ENCODE measurements around the gene CNPPD1. TPM values are rescaled to one million over a fixed set of nuclear protein-coding genes. Genes with fewer than 3 reads are reported as not detected.

The CNPPD1 gene
- total and polyA plus RNA-seq, 7 donors: 58.5 to 81.5 (median 71.7) TPM

GRCh38 chr2:219209236-219210195 is 32.8 kb upstream of the CNPPD1 start:
- H3K36me3 ChIP-seq (ENCODE audit: insufficient read depth in 1 of 2, low read depth in 1 of 2): peaks cover 3 to 70% of the 10 kb centered on the region in 2 donors
- H3K27me3 ChIP-seq (ENCODE audit: insufficient read depth in 3 of 3, low read length in 2 of 3): no peaks in the 10 kb centered on the region
- TF ChIP-seq, protein P1, sequence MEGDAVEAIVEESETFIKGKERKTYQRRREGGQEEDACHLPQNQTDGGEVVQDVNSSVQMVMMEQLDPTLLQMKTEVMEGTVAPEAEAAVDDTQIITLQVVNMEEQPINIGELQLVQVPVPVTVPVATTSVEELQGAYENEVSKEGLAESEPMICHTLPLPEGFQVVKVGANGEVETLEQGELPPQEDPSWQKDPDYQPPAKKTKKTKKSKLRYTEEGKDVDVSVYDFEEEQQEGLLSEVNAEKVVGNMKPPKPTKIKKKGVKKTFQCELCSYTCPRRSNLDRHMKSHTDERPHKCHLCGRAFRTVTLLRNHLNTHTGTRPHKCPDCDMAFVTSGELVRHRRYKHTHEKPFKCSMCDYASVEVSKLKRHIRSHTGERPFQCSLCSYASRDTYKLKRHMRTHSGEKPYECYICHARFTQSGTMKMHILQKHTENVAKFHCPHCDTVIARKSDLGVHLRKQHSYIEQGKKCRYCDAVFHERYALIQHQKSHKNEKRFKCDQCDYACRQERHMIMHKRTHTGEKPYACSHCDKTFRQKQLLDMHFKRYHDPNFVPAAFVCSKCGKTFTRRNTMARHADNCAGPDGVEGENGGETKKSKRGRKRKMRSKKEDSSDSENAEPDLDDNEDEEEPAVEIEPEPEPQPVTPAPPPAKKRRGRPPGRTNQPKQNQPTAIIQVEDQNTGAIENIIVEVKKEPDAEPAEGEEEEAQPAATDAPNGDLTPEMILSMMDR (IDR thresholded peaks at IDR 0.05): no peak
- 76 to 83% (median 78%) methylated on average over 18 of the region's 18 CpGs for WGBS, 3 donors
- intact Hi-C loops (cut with DNase I): no loop called here
- DNase-seq (no peak), ATAC-seq (no peak)
- H3K4me3 ChIP-seq: no peak overlapping the region
- no peaks in the 10 kb centered on the region for H3K9me3 ChIP-seq
- H3K4me1 ChIP-seq: peaks cover 15% of the 10 kb centered on the region
- no peak overlapping the region for H3K27ac ChIP-seq

- H3K4me1 ChIP-seq: peaks cover 15% of the 10 kb centered on the region
- peak overlapping the region; percentile 75 for H3K4me3 ChIP-seq
- peak overlapping the region; percentile 91 for H3K27ac ChIP-seq
- ATAC-seq (no peak), DNase-seq (no peak)
- TF ChIP-seq, protein P1 (IDR thresholded peaks at IDR 0.05): no peak
- intact Hi-C loops (cut with DNase I): no loop called here
- H3K9me3 ChIP-seq: no peaks in the 10 kb centered on the region
- 72 to 79% (median 72%) methylated on average over 17 of the region's 17 CpGs for WGBS, 3 donors
- H3K27me3 ChIP-seq (ENCODE audit: insufficient read depth in 3 of 3, low read length in 2 of 3): no peaks in the 10 kb centered on the region
- H3K36me3 ChIP-seq (ENCODE audit: insufficient read depth in 1 of 2, low read depth in 1 of 2): peaks cover 3 to 56% of the 10 kb centered on the region in 2 donors
These were observed 31.4 kb upstream of the CNPPD1 start for GRCh38 chr2:219207884-219208740.

GRCh38 chr2:219207134-219207883 is 30.6 kb upstream of the CNPPD1 start:
- Histone ChIP-seq H3K4me1 (peaks cover 15% of the 10 kb centered on the region), H3K36me3 (ENCODE audit: insufficient read depth in 1 of 2, low read depth in 1 of 2) (peaks cover 3 to 48% of the 10 kb centered on the region in 2 donors), H3K27ac (peak overlapping the region; percentile 91), H3K27me3 (ENCODE audit: insufficient read depth in 3 of 3, low read length in 2 of 3) (no peaks in the 10 kb centered on the region), H3K9me3 (no peaks in the 10 kb centered on the region), H3K4me3 (peak overlapping the region; percentile 75)
- peak in 2 of 4 donors; percentile 1 to 19 for ATAC-seq
- intact Hi-C loops (cut with DNase I): no loop called here
- TF ChIP-seq, protein P1 (IDR thresholded peaks at IDR 0.05): no peak
- WGBS, 3 donors: 16 to 18% (median 17%) methylated on average over 21 to 22 of the region's 22 CpGs
- DNase-seq: no peak
